OCI-LY7 (cell line): ENCODE data around the gene CREB5. TPM values are rescaled to one million over a fixed set of nuclear protein-coding genes. Genes with fewer than 3 reads are reported as not detected.

Source experiments
- BruUV-seq: library from RNA; stranded (reverse); fragments of 400-500 nt; replicated peaks from 2 replicates; lab custom pipeline; 2021; lab: Mats Ljungman, UMichigan
- CTCF ChIA-PET: fragments of 300-600 bp; sonication (Branson Sonifier 250); formaldehyde crosslinking; loops from one replicate; lab custom pipeline; 2022; ENCODE audit warnings: antibody characterized with exemption; ENCODE audit not compliant: unreplicated experiment; lab: Charles Lee
- POLR2A ChIA-PET: fragments of 300-600 bp; sonication (Branson Sonifier 250); formaldehyde crosslinking; loops from one replicate; lab custom pipeline; 2022; ENCODE audit warnings: antibody characterized with exemption; lab: Charles Lee
- DNase-seq: peaks from one replicate; pipeline ENCODE4 v3.0.0-alpha.2; 2015; ENCODE audit warnings: low spot score
- H2AFZ ChIP-seq: fragments of 200-600 bp; sonication (generic), shearing (Covaris generic); 2 replicates; pipeline ENCODE4 v1.6.1; 2014; ENCODE audit warnings: mild to moderate bottlenecking, antibody characterized with exemption, low read length, moderate library complexity
- H3K27ac ChIP-seq: fragments of 200-600 bp; sonication (generic); 2 replicates; pipeline ENCODE4 v1.5.1; 2014; ENCODE audit warnings: mixed run types, low read depth, mild to moderate bottlenecking, moderate library complexity, low read length, inconsistent platforms; ENCODE audit not compliant: poor library complexity, severe bottlenecking
- H3K36me3 ChIP-seq: fragments of 200-600 bp; sonication (generic); 2 replicates; pipeline ENCODE4 v1.6.1; 2014; ENCODE audit warnings: mild to moderate bottlenecking, antibody characterized with exemption, low read length, moderate library complexity, mixed read lengths; ENCODE audit not compliant: insufficient read depth
- H3K4me1 ChIP-seq: fragments of 200-600 bp; sonication (generic); 2 replicates; pipeline ENCODE4 v1.5.1; 2014; ENCODE audit warnings: mild to moderate bottlenecking, low read length; ENCODE audit not compliant: insufficient read depth, poor library complexity, severe bottlenecking
- H3K4me2 ChIP-seq: fragments of 200-600 bp; sonication (generic); 2 replicates; pipeline ENCODE4 v1.6.1; 2014; ENCODE audit warnings: mild to moderate bottlenecking, low read length
- H3K4me3 ChIP-seq: fragments of 200-600 bp; sonication (generic); 2 replicates; pipeline ENCODE4 v1.5.1; 2014; ENCODE audit warnings: mild to moderate bottlenecking, low read depth, low read length; ENCODE audit not compliant: poor library complexity, severe bottlenecking
- H3K79me2 ChIP-seq: fragments of 200-600 bp; sonication (generic); 2 replicates; pipeline ENCODE4 v1.6.1; 2016; ENCODE audit warnings: low read depth, mild to moderate bottlenecking, low read length, moderate library complexity, mixed read lengths; ENCODE audit not compliant: insufficient read depth
- H3K9me2 ChIP-seq: fragments of 200-600 bp; sonication (generic); 2 replicates; pipeline ENCODE4 v1.6.1; 2016; ENCODE audit warnings: mild to moderate bottlenecking, low read length, mixed read lengths; ENCODE audit not compliant: insufficient read depth
- H3K9me3 ChIP-seq: fragments of 200-600 bp; sonication (generic); 2 replicates; pipeline ENCODE4 v1.6.1; 2014; ENCODE audit warnings: mild to moderate bottlenecking, mixed run types, low read length, mixed read lengths
- H4K20me1 ChIP-seq: fragments of 200-600 bp; sonication (generic); 2 replicates; pipeline ENCODE4 v1.6.1; 2014; ENCODE audit warnings: mild to moderate bottlenecking, antibody characterized with exemption, low read length, moderate library complexity, mixed read lengths; ENCODE audit not compliant: insufficient read depth
- CTCF ChIP-seq: fragments of 200-600 bp; sonication (generic); conservative IDR thresholded peaks from 2 replicates; pipeline ENCODE4 v1.5.1; 2014; ENCODE audit warnings: mild to moderate bottlenecking, antibody characterized with exemption, low read length, moderate library complexity, mixed read lengths
- EZH2phosphoT487 ChIP-seq: fragments of 200-600 bp; sonication (generic); IDR thresholded peaks from 2 replicates; pipeline ENCODE4 v1.6.1; 2018; ENCODE audit warnings: low read depth, borderline replicate concordance, mild to moderate bottlenecking, mixed run types, antibody characterized with exemption, low read length, moderate library complexity, mixed read lengths
- intact Hi-C: fragments of 100-400 bp; cut with micrococcal nuclease; formaldehyde crosslinking; loops from one replicate; pipeline ENCODE4 v1.10.0; 2022; ENCODE audit not compliant: unreplicated experiment
- total RNA-seq, 2 experiments: library from RNA; depleted of rRNA in 1 of 2; stranded (reverse); fragments of >200 nt in 1 of 2; shearing (Covaris generic) in 1 of 2; gene quantifications; 2 replicates each; pipeline ENCODE4 v1.2.3, GENCODE V29; 2014 to 2022

Gene CREB5
- total RNA-seq, 2 experiments from 2014 or later: 2.0 to 13.3 TPM

GRCh38 chr7:28573059-28573553, 160.8 kb downstream of the CREB5 start:
- peak overlapping the region; percentile 69 for H3K4me3 ChIP-seq
- 0 out of 2 replicates have a peak, but pooled peaks cover 2% of the 10 kb centered on the region for H3K36me3 ChIP-seq
- intact Hi-C loops: loop anchor here (2.0 to 5.0 kb wide), 4 partner anchors 92 to 416 kb away; no protein-coding TSS in a partner anchor
- TF ChIP-seq CTCF (no peak), EZH2phosphoT487 (no peak)
- H3K27ac ChIP-seq: peak overlapping the region; percentile 69
- no peaks in the 10 kb centered on the region for H3K9me3 ChIP-seq
- H3K4me1 ChIP-seq: peaks cover 83% of the 10 kb centered on the region
- ChIA-PET POLR2A (interaction anchor here (0.6 to 1.6 kb wide), 5 partner anchors 8 to 252 kb away, joined by 3 to 7 read pairs (median 4); no protein-coding TSS in a partner anchor), CTCF (interaction anchor here (1.0 kb wide), 1 partner anchor 9 kb away, joined by 3 read pairs; no protein-coding TSS in a partner anchor)
- H3K9me2 ChIP-seq: no peaks in the 10 kb centered on the region
- no TSS peak for BruUV-seq
- H2AFZ ChIP-seq: peak overlapping the region; percentile 38; the same call in 1 of the 2 replicates
- DNase-seq: peak; percentile 57
- H4K20me1 ChIP-seq: no peaks in the 10 kb centered on the region
- H3K4me2 ChIP-seq: peak overlapping the region; percentile 82
- peaks cover 42% of the 10 kb centered on the region for H3K79me2 ChIP-seq

DNA sequence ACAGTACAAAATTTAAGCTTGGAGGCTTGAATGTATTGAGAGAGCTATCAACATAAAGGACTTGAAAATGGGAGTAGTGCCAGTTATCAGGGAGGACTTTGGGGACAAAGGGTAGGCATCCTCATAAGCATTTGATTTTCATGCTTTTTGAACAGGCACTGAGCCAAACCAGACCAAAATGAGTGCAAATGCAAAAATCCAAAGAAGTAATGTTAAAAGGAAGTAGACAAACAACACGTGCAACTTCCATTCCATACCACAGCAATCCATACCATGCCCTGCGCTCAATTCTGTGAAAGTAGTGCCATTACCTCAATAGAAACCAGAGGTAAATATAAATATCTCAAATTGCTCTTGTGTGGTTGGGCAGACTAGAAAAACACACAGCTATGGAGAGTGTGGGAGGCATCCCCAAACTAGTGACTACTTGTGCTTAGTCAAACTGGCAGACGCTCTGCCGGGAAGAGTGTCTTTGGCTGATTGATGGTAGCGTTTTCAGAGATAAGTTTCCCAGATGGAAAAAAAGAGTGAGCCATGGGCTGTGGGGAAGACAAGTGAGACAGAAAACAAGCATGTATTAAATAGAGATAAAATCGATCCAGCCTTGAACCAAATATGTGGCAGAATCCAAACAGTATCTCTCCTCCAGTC, 161.5 kb downstream of the CREB5 start:
- CTCF ChIA-PET: interaction anchor here (1.0 kb wide), 1 partner anchor 10 kb away, joined by 3 read pairs; no protein-coding TSS in a partner anchor

More for the DNA sequence above, 161.5 kb downstream of the CREB5 start:
- Histone ChIP-seq H3K9me2 (no peaks in the 10 kb centered on the region), H3K79me2 (peaks cover 42% of the 10 kb centered on the region), H4K20me1 (no peaks in the 10 kb centered on the region), H3K27ac (peak overlapping the region; percentile 69), H3K9me3 (no peaks in the 10 kb centered on the region), H3K36me3 (0 out of 2 replicates have a peak, but pooled peaks cover 3% of the 10 kb centered on the region), H3K4me3 (peak overlapping the region; percentile 69), H3K4me2 (peak overlapping the region; percentile 82), H3K4me1 (peaks cover 80% of the 10 kb centered on the region), H2AFZ (peak overlapping the region; percentile 38; the same call in 1 of the 2 replicates)
- POLR2A ChIA-PET: interaction anchor here (0.5 to 1.7 kb wide), 10 partner anchors 8 to 514 kb away, joined by 3 to 8 read pairs (median 4); no protein-coding TSS in a partner anchor
- intact Hi-C loops: loop anchor here (2.0 to 5.0 kb wide), 4 partner anchors 93 to 416 kb away; no protein-coding TSS in a partner anchor
- no TSS peak for BruUV-seq
- TF ChIP-seq CTCF (no peak), EZH2phosphoT487 (no peak)
- DNase-seq: peak; percentile 26
